OCI-LY7 (cell line): ENCODE data around the gene MTHFR. TPM values are rescaled to one million over a fixed set of nuclear protein-coding genes. Genes with fewer than 3 reads are reported as not detected.
A peak's percentile ranks its signal among the peaks of the same experiment; 100 is the strongest.

Source experiments
- BruUV-seq: library from RNA; stranded (reverse); fragments of 400-500 nt; replicated peaks from 2 replicates; lab custom pipeline; 2021; lab: Mats Ljungman, UMichigan
- CTCF ChIA-PET: fragments of 300-600 bp; sonication (Branson Sonifier 250); formaldehyde crosslinking; loops from one replicate; lab custom pipeline; 2022; ENCODE audit warnings: antibody characterized with exemption; ENCODE audit not compliant: unreplicated experiment; lab: Charles Lee
- POLR2A ChIA-PET: fragments of 300-600 bp; sonication (Branson Sonifier 250); formaldehyde crosslinking; loops from one replicate; lab custom pipeline; 2022; ENCODE audit warnings: antibody characterized with exemption; lab: Charles Lee
- DNase-seq: peaks from one replicate; pipeline ENCODE4 v3.0.0-alpha.2; 2015; ENCODE audit warnings: low spot score
- H2AFZ ChIP-seq: fragments of 200-600 bp; sonication (generic), shearing (Covaris generic); 2 replicates; pipeline ENCODE4 v1.6.1; 2014; ENCODE audit warnings: mild to moderate bottlenecking, antibody characterized with exemption, low read length, moderate library complexity
- H3K27ac ChIP-seq: fragments of 200-600 bp; sonication (generic); 2 replicates; pipeline ENCODE4 v1.5.1; 2014; ENCODE audit warnings: mixed run types, low read depth, mild to moderate bottlenecking, moderate library complexity, low read length, inconsistent platforms; ENCODE audit not compliant: poor library complexity, severe bottlenecking
- H3K36me3 ChIP-seq: fragments of 200-600 bp; sonication (generic); 2 replicates; pipeline ENCODE4 v1.6.1; 2014; ENCODE audit warnings: mild to moderate bottlenecking, antibody characterized with exemption, low read length, moderate library complexity, mixed read lengths; ENCODE audit not compliant: insufficient read depth
- H3K4me1 ChIP-seq: fragments of 200-600 bp; sonication (generic); 2 replicates; pipeline ENCODE4 v1.5.1; 2014; ENCODE audit warnings: mild to moderate bottlenecking, low read length; ENCODE audit not compliant: insufficient read depth, poor library complexity, severe bottlenecking
- H3K4me2 ChIP-seq: fragments of 200-600 bp; sonication (generic); 2 replicates; pipeline ENCODE4 v1.6.1; 2014; ENCODE audit warnings: mild to moderate bottlenecking, low read length
- H3K4me3 ChIP-seq: fragments of 200-600 bp; sonication (generic); 2 replicates; pipeline ENCODE4 v1.5.1; 2014; ENCODE audit warnings: mild to moderate bottlenecking, low read depth, low read length; ENCODE audit not compliant: poor library complexity, severe bottlenecking
- H3K79me2 ChIP-seq: fragments of 200-600 bp; sonication (generic); 2 replicates; pipeline ENCODE4 v1.6.1; 2016; ENCODE audit warnings: low read depth, mild to moderate bottlenecking, low read length, moderate library complexity, mixed read lengths; ENCODE audit not compliant: insufficient read depth
- H3K9me2 ChIP-seq: fragments of 200-600 bp; sonication (generic); 2 replicates; pipeline ENCODE4 v1.6.1; 2016; ENCODE audit warnings: mild to moderate bottlenecking, low read length, mixed read lengths; ENCODE audit not compliant: insufficient read depth
- H3K9me3 ChIP-seq: fragments of 200-600 bp; sonication (generic); 2 replicates; pipeline ENCODE4 v1.6.1; 2014; ENCODE audit warnings: mild to moderate bottlenecking, mixed run types, low read length, mixed read lengths
- H4K20me1 ChIP-seq: fragments of 200-600 bp; sonication (generic); 2 replicates; pipeline ENCODE4 v1.6.1; 2014; ENCODE audit warnings: mild to moderate bottlenecking, antibody characterized with exemption, low read length, moderate library complexity, mixed read lengths; ENCODE audit not compliant: insufficient read depth
- CTCF ChIP-seq: fragments of 200-600 bp; sonication (generic); conservative IDR thresholded peaks from 2 replicates; pipeline ENCODE4 v1.5.1; 2014; ENCODE audit warnings: mild to moderate bottlenecking, antibody characterized with exemption, low read length, moderate library complexity, mixed read lengths
- EZH2phosphoT487 ChIP-seq: fragments of 200-600 bp; sonication (generic); IDR thresholded peaks from 2 replicates; pipeline ENCODE4 v1.6.1; 2018; ENCODE audit warnings: low read depth, borderline replicate concordance, mild to moderate bottlenecking, mixed run types, antibody characterized with exemption, low read length, moderate library complexity, mixed read lengths
- intact Hi-C: fragments of 100-400 bp; cut with micrococcal nuclease; formaldehyde crosslinking; loops from one replicate; pipeline ENCODE4 v1.10.0; 2022; ENCODE audit not compliant: unreplicated experiment
- total RNA-seq, 2 experiments: library from RNA; depleted of rRNA in 1 of 2; stranded (reverse); fragments of >200 nt in 1 of 2; shearing (Covaris generic) in 1 of 2; gene quantifications; 2 replicates each; pipeline ENCODE4 v1.2.3, GENCODE V29; 2014 to 2022

The MTHFR gene
- total RNA-seq, 2 experiments from 2014 or later = 31.6 to 54.6 TPM

GRCh38 chr1:11774753-11775152 lies 31.0 kb downstream of the MTHFR start:
- Histone ChIP-seq H4K20me1 (no peaks in the 10 kb centered on the region), H3K9me2 (no peaks in the 10 kb centered on the region), H3K79me2 (no peaks in the 10 kb centered on the region), H3K36me3 (no peaks in the 10 kb centered on the region), H3K9me3 (no peaks in the 10 kb centered on the region), H2AFZ (no peak overlapping the region), H3K27ac (no peak overlapping the region), H3K4me3 (no peak overlapping the region), H3K4me2 (no peak overlapping the region), H3K4me1 (peaks cover 33% of the 10 kb centered on the region)
- TF ChIP-seq EZH2phosphoT487 (no peak), CTCF (no peak)
- intact Hi-C loops = no loop called here
- ChIA-PET POLR2A (no interaction called here), CTCF (no interaction called here)
- no TSS peak for BruUV-seq
- no peak for DNase-seq

GRCh38 chr1:11772458-11772857 lies 33.3 kb downstream of the MTHFR start:
- no peaks in the 10 kb centered on the region for H3K79me2 ChIP-seq
- peaks cover 33% of the 10 kb centered on the region for H3K4me1 ChIP-seq
- no peaks in the 10 kb centered on the region for H4K20me1 ChIP-seq
- H3K4me2 ChIP-seq = peak overlapping the region; percentile 51
- DNase-seq = peak; percentile 85
- POLR2A ChIA-PET = interaction anchor here (1.0 to 1.1 kb wide), 2 partner anchors 24 to 195 kb away, joined by 3 to 6 read pairs; no protein-coding TSS in a partner anchor
- H3K9me3 ChIP-seq = no peaks in the 10 kb centered on the region
- H2AFZ ChIP-seq = peak overlapping the region; percentile 70; the same call in 1 of the 2 replicates
- TF ChIP-seq EZH2phosphoT487 (no peak), CTCF (no peak)
- H3K4me3 ChIP-seq = peak overlapping the region; percentile 14
- no peaks in the 10 kb centered on the region for H3K9me2 ChIP-seq
- BruUV-seq = no TSS peak
- H3K27ac ChIP-seq = peak overlapping the region; percentile 47
- intact Hi-C loops = no loop called here
- CTCF ChIA-PET = interaction anchor here (0.7 kb wide), 1 partner anchor 53 kb away, joined by 5 read pairs; no protein-coding TSS in a partner anchor
- H3K36me3 ChIP-seq = no peaks in the 10 kb centered on the region

- no peak for TF ChIP-seq EZH2phosphoT487
- no peak for TF ChIP-seq CTCF
- CTCF ChIA-PET = no interaction called here
- Histone ChIP-seq H3K9me2 (no peaks in the 10 kb centered on the region), H3K9me3 (no peaks in the 10 kb centered on the region), H3K4me2 (peak overlapping the region; percentile 51), H3K27ac (peak overlapping the region; percentile 47), H3K36me3 (no peaks in the 10 kb centered on the region), H4K20me1 (no peaks in the 10 kb centered on the region), H3K4me3 (no peak overlapping the region), H3K4me1 (peaks cover 33% of the 10 kb centered on the region), H3K79me2 (no peaks in the 10 kb centered on the region), H2AFZ (peak overlapping the region; percentile 70; the same call in 1 of the 2 replicates)
- intact Hi-C loops = no loop called here
- POLR2A ChIA-PET = no interaction called here
- no TSS peak for BruUV-seq
- DNase-seq = no peak
These were observed 34.2 kb downstream of the MTHFR start for GRCh38 chr1:11771481-11772043.
